GM10266 (cell line): ENCODE data around the gene OPN1MW2.
"Not testable (repeated sequence)": the region's sequence is repeated elsewhere in the genome, so short reads cannot be mapped to it uniquely, and the experiment has no call there.

Source experiments
- DNase-seq: peaks from one replicate; pipeline ENCODE4 v3.0.0; 2012; ENCODE audit errors: extremely low spot score

Gene OPN1MW2

DNA sequence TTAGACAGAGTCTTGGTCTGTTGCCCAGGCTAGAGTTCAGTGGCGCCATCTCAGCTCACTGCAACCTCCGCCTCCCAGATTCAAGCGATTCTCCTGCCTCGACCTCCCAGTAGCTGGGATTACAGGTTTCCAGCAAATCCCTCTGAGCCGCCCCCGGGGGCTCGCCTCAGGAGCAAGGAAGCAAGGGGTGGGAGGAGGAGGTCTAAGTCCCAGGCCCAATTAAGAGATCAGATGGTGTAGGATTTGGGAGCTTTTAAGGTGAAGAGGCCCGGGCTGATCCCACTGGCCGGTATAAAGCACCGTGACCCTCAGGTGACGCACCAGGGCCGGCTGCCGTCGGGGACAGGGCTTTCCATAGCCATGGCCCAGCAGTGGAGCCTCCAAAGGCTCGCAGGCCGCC, at the start of gene OPN1MW2:
Gene OPN1MW2, plus strand, starts transcription at position 301 of the 400 bp plus-strand sequence. Its CDS starts 60 bp downstream, at position 361.
- DNase-seq: not testable (repeated sequence)

DNA sequence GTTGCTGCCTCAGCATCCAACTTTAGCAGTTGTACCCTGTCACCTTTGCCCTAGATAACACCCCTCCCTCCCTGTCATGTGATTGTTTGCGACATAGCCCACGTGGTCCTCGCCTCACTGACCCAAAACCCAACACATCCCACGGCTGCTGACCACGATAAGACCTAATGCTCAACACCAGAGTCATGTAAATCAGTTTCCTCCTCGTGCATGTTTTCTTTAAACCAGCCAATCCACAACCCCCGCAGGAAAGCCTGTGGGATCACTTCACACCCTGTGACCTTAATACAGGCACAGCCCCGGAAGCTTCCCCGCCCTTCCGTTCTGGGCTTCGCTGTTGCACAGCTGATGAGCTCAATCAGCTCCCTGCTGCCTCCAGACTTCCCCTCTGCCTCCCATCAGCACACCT, 47.0 kb upstream of the OPN1MW2 start:
- DNase-seq: not testable (repeated sequence)

DNA sequence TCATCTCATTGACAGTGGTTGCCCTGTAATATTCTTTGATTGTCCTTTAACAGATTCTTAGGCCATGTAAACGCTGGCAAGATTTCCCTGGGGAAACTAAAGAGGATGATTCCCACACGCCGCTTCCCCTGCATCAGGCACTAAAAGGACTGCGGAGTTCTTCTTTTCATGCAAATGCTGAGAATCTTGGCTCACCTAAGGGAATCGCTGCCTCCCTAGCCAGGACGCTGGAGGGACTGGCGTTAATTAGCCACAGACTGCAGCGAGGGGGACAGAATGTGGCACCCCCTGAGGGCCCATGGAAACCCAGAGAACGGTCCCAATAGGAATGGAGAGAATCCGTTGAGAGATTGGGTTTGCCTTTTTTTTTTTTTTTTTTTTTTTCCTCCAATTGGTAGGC, 45.2 kb upstream of the OPN1MW2 start:
- DNase-seq: not testable (repeated sequence)

DNA sequence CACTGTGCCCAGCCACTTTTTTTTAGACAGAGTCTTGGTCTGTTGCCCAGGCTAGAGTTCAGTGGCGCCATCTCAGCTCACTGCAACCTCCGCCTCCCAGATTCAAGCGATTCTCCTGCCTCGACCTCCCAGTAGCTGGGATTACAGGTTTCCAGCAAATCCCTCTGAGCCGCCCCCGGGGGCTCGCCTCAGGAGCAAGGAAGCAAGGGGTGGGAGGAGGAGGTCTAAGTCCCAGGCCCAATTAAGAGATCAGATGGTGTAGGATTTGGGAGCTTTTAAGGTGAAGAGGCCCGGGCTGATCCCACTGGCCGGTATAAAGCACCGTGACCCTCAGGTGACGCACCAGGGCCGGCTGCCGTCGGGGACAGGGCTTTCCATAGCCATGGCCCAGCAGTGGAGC, 37.3 kb upstream of the OPN1MW2 start, which contains the start of gene OPN1MW:
Gene OPN1MW, plus strand, starts transcription at position 301 of the 400 bp plus-strand sequence. Its CDS starts 82 bp downstream, at position 383.
- not testable (repeated sequence) for DNase-seq

DNA sequence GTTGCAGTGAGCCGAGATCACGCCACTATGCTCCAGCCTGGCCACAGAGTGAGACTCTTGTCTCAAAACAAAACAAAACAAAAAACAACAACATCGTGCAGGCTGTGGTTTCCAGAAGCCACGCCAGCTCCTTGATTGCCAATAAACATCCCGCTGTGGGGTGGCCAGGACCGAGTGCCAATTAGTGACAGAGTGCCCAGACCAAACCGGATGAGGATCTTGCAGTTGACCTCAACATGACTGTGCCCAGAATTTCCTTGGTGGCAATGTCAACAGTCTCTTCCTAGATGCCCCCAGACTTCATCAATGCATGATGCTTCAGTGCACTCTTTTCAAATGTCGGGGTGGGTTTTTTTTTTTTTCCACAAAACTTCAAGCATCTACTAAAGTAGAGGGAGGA, 35.8 kb upstream of the OPN1MW2 start:
- DNase-seq: not testable (repeated sequence)

DNA sequence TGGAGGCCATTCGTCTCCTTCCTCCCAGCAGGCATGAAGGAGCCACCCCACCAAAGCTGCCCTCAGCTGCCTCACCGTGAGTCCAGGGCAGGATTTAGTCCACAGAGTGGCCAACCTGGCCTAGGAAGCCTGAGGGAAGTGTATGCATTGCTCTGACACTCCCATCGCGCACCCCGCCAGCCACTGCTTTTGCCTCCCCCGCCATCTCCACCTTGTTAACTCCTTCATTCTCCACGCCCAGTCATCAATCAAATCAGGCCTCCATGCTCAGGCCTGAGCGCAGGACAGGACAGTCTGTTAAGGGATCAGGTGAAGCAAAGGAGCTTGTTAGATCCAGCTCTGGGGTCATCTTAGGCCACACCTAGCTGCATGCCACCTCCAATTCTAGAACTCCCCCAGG, 26.7 kb upstream of the OPN1MW2 start:
- not testable (repeated sequence) for DNase-seq

DNA sequence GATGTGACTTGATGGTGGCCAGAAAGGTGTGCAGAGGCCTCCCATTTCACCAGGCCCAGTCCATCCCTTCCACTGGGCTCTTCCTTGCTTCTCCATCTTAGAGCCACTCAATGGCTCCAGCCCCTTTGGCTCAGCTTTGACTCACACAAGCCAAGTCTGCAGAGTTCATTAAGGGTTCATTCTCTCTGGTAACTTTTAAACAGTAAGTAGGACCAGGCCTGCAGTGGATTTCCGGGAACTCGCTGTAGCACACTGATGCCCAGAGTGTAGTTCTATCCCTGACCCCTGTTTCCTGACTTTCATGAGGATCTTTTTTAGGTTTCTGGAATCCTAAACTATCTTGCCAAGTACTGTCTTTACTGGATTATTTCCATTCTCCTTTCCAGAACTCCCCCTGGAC, 25.2 kb upstream of the OPN1MW2 start:
- not testable (repeated sequence) for DNase-seq

DNA sequence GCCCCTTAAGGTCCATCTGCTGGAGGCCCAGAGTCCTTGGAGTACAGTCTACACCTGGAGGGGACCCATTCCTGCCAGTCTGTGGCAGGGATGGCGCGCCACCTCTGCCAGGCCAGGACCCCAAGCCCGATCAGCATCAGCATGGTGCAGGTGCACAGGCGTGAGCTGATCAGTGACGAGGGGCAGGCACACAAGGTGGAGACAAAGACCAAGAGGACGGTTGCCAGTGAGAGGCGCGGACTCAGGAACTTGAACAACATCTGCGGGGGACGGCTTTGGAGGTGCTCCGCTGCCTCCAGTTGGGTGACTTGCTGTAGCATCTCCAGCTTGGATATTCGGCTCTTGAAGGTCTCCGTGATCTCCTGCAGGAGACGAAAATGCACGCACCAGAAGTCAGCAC, 23.1 kb upstream of the OPN1MW2 start:
- not testable (repeated sequence) for DNase-seq

DNA sequence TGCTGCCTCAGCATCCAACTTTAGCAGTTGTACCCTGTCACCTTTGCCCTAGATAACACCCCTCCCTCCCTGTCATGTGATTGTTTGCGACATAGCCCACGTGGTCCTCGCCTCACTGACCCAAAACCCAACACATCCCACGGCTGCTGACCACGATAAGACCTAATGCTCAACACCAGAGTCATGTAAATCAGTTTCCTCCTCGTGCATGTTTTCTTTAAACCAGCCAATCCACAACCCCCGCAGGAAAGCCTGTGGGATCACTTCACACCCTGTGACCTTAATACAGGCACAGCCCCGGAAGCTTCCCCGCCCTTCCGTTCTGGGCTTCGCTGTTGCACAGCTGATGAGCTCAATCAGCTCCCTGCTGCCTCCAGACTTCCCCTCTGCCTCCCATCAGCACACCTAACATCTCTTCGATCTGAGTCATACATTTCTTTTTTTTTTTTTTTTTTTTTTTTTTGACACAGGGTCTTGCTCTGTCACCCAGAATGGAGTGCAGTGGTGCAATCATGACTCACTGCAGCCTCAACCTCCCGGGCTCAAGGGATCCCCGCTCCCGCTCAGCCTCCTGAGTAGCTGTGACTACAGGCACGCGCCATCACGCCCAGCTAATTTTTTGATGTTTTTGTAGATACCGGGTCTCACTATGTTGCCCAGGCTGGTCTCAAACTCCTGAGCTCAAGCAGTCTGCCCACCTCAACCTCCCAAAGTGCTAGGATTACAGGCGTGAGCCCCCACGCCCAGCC, 9.7 kb upstream of the OPN1MW2 start:
- not testable (repeated sequence) for DNase-seq

DNA sequence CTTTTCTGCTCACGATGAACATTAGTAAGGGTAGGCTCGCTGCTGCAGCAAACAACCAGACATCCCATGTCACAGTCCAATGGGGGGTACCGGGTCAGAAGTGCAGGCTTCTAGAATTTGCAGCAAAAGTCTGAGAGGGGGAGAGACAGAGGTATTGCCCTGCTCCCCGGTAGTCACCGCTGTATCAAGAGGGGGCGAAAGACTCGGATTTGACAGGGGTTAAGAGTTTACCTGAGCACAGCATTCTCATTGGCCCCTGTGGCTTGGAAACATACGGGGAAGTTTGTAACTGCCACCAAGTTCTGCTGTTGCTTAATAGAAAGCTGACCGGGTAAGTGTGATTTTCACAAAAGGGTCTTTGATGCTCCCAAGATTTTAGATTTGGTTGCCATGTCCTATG, 8.5 kb upstream of the OPN1MW2 start:
- DNase-seq: not testable (repeated sequence)

DNA sequence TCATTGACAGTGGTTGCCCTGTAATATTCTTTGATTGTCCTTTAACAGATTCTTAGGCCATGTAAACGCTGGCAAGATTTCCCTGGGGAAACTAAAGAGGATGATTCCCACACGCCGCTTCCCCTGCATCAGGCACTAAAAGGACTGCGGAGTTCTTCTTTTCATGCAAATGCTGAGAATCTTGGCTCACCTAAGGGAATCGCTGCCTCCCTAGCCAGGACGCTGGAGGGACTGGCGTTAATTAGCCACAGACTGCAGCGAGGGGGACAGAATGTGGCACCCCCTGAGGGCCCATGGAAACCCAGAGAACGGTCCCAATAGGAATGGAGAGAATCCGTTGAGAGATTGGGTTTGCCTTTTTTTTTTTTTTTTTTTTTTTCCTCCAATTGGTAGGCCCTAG, 8.1 kb upstream of the OPN1MW2 start:
- not testable (repeated sequence) for DNase-seq

DNA sequence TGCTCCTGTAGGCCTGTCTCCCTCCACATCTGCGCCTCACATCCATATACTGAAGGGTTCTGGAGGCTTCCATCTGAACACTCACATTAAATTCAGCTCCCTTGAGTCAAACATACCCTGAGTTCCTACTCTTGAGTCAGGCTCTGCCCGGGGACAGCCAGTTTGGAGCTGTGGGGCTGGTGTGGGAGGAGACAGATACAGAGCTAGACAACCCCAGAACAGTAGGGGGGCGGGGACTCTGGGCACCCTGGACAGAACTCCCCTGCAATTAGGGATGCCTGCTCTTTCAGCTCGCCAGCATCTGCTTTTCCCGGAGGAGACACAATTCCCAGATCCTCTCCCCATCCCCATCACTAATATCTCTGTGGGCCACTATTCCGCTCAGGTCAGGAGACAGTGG, 5.7 kb downstream of the OPN1MW2 start:
- DNase-seq: not testable (repeated sequence)

DNA sequence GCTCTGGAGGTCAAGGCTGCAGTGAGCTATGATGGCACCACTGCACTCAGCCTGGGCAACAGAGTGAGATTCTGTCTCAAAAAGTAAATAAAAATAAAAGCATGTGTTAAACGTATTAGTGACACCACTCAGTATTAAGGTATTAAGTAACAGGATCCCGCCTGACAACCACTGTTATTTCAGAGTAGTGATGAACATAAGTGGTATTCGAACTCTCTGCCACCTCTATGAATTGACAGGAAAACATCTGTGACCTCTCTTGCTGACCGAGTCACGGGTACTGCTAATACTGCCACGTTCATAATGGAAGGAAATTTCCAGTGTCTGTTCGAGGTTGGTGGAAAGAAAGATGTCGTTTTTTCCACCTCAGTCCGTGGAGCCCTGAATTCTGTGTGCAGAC, 7.2 kb downstream of the OPN1MW2 start:
- DNase-seq: not testable (repeated sequence)

DNA sequence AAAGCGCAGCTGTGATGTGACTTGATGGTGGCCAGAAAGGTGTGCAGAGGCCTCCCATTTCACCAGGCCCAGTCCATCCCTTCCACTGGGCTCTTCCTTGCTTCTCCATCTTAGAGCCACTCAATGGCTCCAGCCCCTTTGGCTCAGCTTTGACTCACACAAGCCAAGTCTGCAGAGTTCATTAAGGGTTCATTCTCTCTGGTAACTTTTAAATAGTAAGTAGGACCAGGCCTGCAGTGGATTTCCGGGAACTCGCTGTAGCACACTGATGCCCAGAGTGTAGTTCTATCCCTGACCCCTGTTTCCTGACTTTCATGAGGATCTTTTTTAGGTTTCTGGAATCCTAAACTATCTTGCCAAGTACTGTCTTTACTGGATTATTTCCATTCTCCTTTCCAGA, 11.9 kb downstream of the OPN1MW2 start:
- DNase-seq: not testable (repeated sequence)

DNA sequence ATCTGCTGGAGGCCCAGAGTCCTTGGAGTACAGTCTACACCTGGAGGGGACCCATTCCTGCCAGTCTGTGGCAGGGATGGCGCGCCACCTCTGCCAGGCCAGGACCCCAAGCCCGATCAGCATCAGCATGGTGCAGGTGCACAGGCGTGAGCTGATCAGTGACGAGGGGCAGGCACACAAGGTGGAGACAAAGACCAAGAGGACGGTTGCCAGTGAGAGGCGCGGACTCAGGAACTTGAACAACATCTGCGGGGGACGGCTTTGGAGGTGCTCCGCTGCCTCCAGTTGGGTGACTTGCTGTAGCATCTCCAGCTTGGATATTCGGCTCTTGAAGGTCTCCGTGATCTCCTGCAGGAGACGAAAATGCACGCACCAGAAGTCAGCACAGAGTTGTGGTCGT, 14.1 kb downstream of the OPN1MW2 start:
- not testable (repeated sequence) for DNase-seq

DNA sequence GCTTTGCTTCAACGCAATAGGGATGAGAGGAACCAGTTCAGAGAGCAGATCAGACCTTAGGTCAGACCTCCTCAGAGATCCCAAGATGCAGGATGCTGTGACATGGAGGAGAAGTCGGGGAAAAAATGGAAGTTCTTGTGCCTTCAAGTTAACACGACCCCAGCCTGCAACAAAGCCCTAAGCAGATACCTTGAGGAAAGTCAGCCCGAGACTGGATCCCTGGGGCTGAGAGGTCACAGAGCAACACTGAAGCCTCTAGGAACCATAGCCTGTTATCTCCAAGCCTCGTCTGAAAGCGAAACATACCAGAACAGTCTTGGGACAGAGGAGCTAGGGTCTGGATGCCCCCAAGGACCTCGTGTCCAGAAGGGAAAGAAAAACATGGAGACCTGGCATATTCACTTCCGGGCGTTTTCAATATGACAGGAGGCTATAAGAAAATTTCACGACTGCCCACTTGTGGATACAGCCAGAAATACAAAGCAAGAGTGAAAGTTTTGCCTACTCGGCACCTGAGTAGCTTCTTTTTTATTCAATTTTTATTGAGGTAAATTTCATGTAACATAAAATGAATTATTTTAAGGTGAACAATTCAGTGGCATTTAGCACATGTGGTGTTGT, 19.5 kb downstream of the OPN1MW2 start:
- DNase-seq: not testable (repeated sequence)

DNA sequence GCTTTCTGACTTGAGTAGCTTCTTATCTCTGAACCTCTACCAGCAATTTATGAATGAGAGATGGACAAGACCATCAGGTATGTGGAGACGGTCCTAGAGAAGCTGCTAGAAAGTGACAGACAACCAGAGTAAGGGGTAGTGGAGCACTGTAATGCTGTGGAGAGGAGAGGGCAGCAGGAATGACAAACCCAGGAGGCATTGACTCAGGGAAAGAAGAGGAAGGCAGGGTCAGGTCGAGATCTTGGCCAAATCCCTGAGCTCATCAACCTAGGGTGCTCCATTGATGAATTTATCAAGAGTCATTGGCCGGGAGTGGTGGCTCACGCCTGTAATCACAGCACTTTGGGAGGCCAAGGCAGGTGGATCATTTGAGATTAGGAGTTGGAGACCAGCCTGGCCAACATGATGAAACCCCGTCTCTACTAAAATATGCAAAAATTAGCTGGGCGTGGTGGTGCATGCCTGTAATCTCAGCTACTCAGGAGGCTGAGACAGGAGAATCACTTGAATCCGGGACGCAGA, 20.5 kb downstream of the OPN1MW2 start:
- DNase-seq: not testable (repeated sequence)

DNA sequence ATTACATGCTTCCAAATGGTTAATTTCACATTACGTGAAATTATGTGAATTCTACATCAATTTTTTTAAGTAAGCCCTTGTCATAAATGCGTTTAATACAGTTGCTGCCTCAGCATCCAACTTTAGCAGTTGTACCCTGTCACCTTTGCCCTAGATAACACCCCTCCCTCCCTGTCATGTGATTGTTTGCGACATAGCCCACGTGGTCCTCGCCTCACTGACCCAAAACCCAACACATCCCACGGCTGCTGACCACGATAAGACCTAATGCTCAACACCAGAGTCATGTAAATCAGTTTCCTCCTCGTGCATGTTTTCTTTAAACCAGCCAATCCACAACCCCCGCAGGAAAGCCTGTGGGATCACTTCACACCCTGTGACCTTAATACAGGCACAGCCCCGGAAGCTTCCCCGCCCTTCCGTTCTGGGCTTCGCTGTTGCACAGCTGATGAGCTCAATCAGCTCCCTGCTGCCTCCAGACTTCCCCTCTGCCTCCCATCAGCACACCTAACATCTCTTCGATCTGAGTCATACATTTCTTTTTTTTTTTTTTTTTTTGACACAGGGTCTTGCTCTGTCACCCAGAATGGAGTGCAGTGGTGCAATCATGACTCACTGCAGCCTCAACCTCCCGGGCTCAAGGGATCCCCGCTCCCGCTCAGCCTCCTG, 28.0 kb downstream of the OPN1MW2 start:
- DNase-seq: not testable (repeated sequence)

DNA sequence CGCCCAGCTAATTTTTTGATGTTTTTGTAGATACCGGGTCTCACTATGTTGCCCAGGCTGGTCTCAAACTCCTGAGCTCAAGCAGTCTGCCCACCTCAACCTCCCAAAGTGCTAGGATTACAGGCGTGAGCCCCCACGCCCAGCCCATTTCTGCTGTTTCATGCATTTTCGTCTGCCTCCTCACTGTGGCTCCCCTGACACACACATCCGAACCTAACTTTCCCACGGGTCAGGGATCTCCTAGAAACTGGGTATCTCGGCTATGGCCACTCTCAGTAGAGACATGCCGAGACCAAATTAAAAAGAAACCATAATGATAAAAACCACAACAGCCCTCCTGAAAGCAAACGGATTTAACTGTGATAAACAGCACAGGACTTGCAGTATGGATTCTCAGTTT, 28.5 kb downstream of the OPN1MW2 start:
- not testable (repeated sequence) for DNase-seq

DNA sequence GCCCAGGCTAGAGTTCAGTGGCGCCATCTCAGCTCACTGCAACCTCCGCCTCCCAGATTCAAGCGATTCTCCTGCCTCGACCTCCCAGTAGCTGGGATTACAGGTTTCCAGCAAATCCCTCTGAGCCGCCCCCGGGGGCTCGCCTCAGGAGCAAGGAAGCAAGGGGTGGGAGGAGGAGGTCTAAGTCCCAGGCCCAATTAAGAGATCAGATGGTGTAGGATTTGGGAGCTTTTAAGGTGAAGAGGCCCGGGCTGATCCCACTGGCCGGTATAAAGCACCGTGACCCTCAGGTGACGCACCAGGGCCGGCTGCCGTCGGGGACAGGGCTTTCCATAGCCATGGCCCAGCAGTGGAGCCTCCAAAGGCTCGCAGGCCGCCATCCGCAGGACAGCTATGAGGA, 37.7 kb downstream of the OPN1MW2 start, which contains the start of gene OPN1MW3:
Gene OPN1MW3, plus strand, starts transcription at position 301 of the 400 bp plus-strand sequence. Its CDS starts 38 bp downstream, at position 339.
- DNase-seq: not testable (repeated sequence)

DNA sequence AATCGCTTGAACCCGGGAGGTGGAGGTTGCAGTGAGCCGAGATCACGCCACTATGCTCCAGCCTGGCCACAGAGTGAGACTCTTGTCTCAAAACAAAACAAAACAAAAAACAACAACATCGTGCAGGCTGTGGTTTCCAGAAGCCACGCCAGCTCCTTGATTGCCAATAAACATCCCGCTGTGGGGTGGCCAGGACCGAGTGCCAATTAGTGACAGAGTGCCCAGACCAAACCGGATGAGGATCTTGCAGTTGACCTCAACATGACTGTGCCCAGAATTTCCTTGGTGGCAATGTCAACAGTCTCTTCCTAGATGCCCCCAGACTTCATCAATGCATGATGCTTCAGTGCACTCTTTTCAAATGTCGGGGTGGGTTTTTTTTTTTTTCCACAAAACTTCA, 39.2 kb downstream of the OPN1MW2 start:
- DNase-seq: not testable (repeated sequence)

DNA sequence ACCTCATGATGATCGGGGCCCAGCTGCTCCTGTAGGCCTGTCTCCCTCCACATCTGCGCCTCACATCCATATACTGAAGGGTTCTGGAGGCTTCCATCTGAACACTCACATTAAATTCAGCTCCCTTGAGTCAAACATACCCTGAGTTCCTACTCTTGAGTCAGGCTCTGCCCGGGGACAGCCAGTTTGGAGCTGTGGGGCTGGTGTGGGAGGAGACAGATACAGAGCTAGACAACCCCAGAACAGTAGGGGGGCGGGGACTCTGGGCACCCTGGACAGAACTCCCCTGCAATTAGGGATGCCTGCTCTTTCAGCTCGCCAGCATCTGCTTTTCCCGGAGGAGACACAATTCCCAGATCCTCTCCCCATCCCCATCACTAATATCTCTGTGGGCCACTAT, 43.5 kb downstream of the OPN1MW2 start:
- DNase-seq: not testable (repeated sequence)
